NOMO-1 (cell line): Measurements from ENCODE around the gene BTF3L4.
"Not testable (repeated sequence)": the region's sequence is repeated elsewhere in the genome, so short reads cannot be mapped to it uniquely, and the experiment has no call there.

Experiments used
- DNase-seq, 2 experiments: peaks; one replicate each; lab custom pipeline; 2025; ENCODE audit not compliant: unreplicated experiment in 2 of 2; lab: John Stamatoyannopoulos, UW

Gene BTF3L4

DNA sequence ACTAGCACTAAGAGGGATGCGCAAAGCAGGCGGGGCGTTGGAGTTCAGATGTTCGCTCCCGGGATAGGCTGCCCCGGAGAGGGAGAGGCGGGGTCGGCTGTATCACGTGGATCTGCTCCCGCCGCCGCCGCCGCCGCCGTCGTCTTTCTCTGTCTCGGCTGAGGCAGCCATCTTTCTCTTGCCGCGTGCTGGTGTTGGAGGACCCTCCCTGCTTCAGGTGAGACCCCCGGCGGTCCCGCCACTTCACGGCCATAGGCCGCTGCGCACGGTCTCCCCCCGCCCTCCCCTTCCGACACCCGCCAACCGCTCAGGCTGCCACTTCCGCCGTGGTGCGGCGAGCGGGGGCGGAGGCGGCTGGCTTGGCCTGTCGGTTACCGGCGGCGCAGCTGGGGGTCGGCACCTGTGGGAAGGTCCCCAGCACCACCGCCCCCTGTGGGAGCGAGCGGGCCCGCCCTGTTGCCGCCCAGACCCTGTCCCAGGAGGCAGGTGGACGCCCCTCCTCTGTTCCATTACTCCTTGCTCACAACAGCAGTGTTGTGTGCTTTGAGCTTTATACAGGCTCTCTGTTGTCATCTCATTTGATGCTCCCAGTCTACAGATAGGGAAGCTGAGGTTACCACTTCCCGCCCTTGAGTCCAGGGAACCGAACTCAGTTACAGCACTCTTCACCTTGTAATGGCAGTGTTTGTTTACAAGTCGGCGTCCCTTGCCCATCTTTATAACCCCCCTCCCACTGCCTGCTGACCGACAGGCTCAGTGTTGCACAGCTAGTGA is at the start of gene BTF3L4:
Gene BTF3L4, plus strand, starts transcription at position 133 of the 774 bp plus-strand sequence. CDS start 3,553 bp downstream, outside the sequence.
- peak; percentile 93 to 97 for DNase-seq

DNA sequence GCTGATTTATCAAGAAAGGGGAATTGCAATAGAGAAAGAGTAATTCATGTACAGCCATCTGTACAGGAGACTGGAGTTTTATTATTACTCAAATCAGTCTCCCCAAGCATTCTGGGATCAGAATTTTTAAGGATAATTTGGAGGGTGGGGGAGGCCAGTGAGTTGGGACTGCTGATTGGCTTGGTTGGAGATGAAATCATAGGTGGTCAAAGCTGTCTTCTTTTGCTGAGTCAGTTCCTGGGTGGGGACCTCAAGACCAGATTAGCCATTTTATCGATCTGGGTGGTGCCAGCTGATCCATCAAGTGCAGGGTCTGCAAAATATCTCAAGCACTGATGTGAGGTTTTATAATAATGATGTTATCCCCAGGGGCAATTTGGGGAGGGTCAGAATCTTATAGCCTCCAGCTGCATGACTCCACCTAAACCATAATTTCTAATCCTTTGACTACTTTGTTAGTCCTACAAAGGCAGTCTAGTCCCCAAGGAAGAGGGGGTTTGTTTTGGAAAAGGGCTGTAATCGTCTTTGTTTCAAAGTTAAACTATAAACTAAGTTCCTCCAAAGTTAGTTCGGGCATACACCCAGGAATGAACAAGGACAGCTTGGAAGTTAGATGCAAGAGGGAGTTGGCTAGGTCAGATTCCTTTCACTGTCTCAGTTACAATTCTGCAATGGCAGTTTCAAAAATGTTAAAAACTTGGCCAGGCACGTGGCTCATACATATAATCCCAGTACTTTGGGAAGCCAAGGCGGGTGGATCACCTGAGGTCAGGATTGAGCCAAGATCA is 48.7 kb upstream of the BTF3L4 start:
- no peak for DNase-seq

- no peak for DNase-seq
Measured at GRCh38 chr1:52008071-52008809, 47.9 kb upstream of the BTF3L4 start.

DNA sequence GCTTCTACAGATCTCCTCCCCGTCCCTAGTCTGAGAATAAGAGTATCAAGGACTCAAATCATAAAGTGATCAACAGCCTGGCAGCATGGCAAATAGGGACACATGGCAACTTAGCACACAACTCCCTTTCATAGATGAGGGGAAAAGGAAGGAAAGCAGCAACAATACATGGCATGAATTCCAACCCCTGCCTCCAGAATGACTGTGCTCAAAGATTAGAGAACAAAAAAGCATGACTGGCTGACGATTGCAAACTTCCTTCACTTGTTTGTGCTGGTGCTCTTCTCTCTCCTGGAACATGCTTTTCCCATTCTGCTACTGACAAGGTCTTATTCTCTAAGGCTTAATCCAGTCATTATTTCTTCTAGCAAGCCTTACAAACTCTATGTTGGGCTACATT is 34.0 kb upstream of the BTF3L4 start:
- no peak for DNase-seq

GRCh38 chr1:52026278-52026677 is 29.8 kb upstream of the BTF3L4 start:
- no peak for DNase-seq

- DNase-seq, result no peak
Measured at GRCh38 chr1:52028328-52028727, 27.8 kb upstream of the BTF3L4 start.

DNA sequence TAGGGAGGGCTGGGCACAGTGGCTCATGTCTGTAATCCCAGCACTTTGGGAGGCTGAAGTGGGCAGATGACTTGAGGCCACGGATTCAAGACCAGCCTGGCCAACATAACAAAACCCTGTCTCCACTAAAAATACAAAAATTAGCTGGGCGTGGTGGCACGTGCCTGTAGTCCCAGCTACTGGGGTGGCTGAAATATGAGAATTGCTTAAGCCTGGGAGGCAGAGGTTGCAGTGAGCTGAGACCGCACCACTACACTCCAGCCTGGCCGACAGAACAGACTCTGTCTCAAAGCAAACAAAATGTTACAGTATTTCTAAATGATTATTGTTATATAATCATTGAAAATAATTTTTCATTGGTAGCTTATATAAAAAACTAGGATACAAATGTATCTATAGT is 27.3 kb upstream of the BTF3L4 start:
- not testable (repeated sequence) for DNase-seq

DNA sequence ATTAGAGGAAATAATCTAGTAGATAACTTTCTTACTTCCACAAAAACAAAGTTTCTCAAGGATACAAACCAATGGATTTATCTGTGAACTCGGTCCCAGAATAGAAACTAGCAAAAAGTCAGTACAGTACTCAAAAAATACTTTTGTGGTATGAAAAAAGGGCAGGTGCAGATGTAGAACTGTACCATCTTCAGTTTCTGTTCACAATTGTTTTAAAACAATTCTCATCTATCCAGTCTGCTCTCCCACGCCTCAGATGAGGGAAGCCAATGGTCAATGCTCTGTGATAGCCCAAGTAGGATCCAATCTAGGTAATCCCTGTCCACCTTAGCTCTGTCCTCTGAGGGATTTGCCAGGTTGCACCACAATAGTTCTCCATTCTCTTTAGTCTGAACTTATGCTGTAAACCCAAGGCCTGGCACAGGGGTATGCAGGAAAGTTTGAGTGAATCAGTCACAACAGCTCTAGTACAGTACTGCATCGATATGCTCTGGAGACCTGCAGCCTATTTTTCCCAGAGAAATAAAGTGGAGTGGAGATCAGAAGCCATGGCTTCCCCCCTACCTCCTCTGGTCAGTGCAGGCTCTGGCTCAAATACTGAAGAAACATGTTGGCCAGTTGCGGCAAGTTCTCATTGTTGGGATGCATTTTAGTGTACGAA is 23.8 kb upstream of the BTF3L4 start:
- no peak for DNase-seq

DNA sequence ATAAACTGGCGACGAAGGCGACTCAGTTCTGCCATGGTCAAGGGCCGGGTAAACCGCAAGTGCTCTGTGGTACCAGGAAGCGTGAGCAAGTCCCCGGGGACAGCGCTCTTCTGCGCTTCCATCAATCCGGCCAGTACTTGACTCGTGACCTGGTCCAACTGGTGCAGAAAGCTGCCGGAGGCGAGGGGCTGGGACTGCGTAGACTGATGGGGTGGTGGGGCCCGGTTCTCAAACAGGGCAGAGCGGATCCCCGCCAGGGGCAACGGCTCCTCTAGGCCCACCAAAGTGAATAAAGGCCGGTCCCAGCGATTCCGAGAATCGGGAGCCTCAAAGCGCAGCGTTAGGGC is 23.3 kb upstream of the BTF3L4 start:
- peak; percentile 16 to 44 for DNase-seq

DNA sequence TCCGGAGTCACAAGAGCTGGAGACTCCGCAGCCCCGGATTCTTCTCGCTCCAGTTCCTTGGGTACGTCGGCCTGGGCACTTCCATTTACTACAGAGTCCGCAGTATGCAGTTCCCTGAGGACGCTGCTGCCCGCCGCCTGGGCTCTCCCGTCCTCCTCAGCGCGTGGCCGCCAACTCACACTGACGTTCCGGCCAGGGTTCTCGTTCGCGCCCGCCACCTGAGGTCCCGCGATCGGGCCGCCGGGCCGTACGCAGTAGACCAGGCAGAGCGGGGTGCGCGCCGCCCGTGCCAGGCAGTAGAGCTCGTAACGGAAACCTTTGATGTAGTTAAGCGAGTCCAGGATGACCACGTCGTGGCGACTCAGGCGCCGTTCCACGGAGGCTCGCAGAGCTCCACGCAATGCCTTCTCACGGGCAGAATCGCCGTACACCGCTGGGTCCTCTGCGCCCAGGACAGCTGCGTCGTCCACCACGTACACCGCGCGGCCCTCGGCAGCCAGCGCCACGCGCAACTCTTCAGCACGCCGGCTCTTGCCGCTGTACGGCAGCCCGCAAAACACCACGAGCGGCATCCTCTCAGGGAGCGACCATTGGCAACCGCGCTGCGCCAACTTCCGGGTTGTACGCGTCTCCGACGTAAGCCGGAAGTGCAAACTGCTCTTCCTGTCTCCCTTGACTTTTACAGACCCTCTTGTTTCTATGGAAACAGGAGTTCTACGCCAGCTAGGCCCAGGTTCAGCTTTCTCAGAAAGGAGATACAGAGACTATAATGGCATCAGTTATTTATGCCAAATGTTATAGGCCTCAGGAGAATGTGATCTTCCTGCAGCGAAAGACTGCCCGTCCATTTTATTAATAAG is 22.7 kb upstream of the BTF3L4 start, which contains the start of gene KTI12:
Gene KTI12, minus strand, starts transcription at position 621 of the 860 bp plus-strand sequence. Its CDS starts 49 bp downstream, at position 572.
- peak; percentile 79 to 80 for DNase-seq

GRCh38 chr1:52034050-52034384 is 22.1 kb upstream of the BTF3L4 start:
- no peak for DNase-seq

DNA sequence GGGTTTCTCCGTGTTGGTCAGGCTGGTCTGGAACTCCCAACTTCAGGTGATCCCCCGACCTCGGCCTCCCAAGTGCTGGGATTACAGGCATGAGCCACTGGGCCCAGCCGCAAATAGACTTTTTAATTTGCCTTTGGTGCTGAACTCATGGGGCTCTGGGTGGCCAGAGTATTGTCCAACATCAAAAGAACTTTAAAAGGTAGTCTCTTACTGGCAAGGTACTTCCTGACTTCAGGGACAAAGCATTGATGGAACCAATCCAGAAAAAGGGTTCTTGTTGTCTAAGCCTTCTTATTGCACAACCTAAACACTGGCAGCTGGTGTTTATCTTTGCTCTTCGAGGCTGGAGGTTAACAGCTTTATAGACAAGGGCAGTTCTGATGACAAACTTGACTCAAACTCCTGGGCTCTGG is 18.7 kb upstream of the BTF3L4 start:
- DNase-seq, result no peak

DNA sequence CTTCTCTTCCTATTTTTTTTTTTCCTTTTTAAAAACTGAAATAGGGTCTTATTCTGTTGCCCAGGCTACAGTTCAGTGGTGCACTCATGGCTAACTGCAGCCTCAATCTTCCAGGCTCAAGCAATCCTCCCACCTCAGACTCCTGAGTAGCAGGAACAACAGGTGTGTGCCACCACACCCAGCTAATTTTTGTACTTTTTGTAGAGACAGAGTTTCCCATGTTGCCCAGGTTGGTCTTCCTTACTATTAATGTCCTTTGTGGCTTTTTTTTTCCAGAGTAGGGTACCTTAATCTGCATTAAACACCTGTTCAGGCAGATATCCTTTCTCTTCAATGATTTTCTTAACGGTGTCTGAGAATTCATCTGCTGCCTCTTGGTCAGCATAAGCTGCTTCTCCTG is 18.2 kb upstream of the BTF3L4 start:
- DNase-seq, result no peak

GRCh38 chr1:52041551-52042185 is 14.4 kb upstream of the BTF3L4 start:
- DNase-seq, result no peak

DNA sequence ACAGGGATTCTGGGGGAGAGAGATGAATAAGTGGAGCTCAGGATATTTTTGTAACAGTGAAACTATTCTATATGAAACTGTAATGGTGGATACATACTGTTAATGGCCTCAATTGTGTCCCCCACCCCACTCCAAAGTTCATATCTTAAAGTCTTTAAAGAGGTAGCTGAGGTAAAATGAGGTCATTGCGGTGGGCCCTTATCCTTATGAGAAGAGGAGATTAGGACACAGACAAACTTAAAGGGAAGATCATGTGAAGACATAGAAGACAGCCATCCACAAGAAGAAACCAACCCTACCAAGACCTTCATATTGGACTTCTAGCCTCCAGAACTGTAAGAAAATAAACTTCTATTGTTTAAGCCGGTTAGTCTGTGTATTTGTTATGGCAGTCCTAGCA is 10.9 kb upstream of the BTF3L4 start:
- DNase-seq, result no peak

DNA sequence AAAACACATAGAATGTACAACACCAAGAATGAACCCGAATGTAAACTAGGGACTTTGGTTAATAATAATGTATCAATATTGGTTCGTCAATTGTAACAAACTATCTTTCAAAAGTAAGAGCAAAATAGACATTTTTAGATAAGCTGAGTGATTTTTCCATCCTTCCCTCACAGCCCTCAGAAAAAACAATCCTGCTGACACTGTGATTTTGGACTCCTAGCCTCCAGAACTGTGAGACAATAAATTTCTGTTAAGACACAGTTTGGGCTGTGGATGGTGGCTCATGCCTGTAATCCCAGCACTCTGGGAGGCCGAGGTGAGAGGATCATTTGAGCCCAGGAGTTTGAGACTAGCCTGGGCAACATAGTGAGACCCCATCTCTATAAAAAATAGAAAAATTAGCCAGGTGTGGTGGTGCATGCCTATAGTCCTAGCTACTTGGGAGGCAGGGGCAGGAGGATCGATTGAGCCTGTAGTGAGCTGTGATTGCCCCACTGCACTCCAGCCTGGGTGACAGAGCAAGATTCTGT is 10.4 kb upstream of the BTF3L4 start:
- DNase-seq, result not testable (repeated sequence)

DNA sequence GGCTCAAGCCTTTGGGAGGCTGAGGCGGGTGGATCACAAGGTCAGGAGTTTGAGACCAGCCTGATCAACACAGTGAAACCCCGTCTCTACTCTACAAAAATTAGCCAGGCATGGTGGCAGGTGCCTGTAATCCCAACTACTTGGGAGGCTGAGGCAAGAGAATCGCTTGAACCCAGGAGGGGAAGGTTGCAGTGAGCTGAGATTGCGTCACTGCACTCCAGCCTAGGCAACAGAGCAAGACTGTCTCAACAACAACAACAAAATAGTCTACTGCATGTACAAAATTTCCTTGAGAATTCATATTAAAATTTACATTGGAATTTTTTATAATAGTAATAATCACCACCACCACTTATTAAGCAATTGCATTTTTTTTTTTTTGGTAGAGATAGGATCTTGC is 6.8 kb upstream of the BTF3L4 start:
- not testable (repeated sequence) for DNase-seq

- no peak for DNase-seq
Measured at GRCh38 chr1:52053862-52054261, 2.2 kb upstream of the BTF3L4 start.

DNA sequence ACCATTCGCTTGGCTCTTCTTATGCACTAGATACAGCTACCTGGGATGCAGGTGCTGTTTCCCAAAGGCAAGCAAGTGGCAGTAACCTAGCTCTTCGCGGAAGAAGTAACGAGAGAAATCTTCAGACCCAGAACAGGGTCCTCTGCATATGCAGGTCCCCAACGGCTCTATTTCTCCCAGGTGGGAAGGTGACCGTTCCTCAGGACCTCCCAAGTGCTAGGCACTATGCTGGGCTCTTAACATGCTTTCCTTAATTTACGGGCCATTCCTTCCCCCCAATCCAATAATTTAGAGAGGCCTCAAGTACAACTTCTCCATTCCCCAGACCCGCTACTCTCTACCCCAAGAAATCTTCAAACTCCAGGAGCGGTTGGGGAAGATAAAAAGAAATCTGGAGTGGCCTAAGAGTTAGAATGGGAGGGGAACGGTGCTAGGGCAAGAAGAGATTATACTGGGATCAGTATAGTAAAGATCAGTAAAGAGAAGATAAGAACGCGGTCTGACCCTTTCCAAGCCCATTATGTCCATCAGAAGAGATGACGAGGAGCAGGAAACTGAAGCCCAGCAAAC is 1.5 kb upstream of the BTF3L4 start:
- peak in 1 of 2 experiments; percentile 55 for DNase-seq
